NOMO-1 treated with DMSO at 0.1 percent for 48 hours (cell line): ENCODE measurements around the gene RIMS1.
"Not testable (repeated sequence)": the region's sequence is repeated elsewhere in the genome, so short reads cannot be mapped to it uniquely, and the experiment has no call there.

Experiments
- DNase-seq: peaks from one replicate; lab custom pipeline; 2025; ENCODE audit not compliant: unreplicated experiment; lab: John Stamatoyannopoulos, UW

Gene RIMS1

DNA sequence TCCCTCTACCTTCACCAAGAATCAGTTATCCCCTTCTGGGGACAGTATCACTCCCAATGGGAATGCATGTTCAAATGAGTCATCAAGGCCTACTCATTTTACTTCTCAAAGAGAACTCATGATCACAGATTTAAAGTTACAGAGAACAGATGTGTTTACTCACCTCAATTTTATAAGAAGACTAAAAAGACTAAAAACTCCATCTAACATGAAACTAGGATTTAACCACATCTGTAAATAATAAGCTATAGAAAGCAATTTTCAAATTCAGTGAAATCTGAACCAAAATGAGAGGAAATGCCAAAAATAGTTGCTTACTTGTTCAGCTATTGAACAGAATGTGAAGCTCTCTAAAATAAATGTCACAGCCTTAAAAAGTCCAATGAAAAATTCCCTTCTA is 435.4 kb downstream of the RIMS1 start:
- no peak for DNase-seq

DNA sequence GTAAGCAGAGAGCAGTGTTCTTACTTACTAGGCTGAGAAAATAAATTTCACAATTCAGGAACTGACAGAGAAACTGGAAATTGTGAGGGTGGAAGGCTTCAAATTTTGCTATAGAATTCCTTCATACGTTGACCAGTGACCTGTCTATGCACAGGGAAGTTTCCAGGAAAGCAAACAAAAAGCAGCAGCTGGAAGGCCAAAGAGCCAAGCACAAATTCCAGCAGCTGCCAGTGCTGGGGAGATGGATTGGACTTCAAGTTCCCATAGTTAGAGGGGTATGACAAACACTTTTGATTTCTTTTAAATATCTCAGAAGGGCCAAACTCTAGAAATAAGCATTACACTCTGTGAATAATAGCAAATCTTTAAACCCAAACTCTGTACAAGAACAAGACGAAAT is 436.4 kb downstream of the RIMS1 start:
- DNase-seq, result no peak

DNA sequence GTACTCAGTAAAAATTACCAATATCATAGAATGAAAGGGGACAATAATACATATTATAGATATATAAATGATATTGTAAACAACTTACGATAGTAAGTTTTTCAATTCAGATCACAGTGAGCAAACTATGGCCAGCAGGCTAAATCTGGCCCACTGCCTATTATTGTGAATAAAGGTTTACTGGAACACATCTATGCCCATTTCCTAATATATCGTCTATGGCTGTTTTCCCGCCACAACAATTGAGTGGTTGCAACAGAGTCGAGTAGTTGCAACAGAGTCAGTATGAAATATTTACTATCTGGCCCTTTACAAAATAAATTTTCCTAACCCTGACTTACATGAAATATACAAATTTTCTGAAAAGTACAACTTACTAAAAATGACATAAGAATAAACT is 438.2 kb downstream of the RIMS1 start:
- DNase-seq, result no peak

DNA sequence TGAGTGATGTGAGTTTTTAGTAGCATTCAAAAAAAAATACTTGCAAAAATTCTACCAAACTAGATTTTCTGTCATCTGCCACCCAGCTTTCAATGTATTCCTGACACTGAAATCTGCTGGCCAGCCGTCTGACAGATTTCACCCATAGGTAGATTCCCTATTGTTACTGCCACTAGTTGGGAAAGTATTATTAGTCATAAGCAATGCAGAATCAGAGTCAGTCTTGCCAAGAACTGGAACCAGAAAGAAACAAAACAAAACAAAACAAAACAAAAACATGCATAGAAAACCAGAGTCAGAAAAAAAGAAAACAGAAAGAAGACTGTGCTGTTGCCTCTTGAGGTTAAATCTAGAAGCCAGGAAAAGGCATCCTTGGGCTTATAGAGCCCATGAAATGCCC is 442.4 kb downstream of the RIMS1 start:
- DNase-seq, result no peak

DNA sequence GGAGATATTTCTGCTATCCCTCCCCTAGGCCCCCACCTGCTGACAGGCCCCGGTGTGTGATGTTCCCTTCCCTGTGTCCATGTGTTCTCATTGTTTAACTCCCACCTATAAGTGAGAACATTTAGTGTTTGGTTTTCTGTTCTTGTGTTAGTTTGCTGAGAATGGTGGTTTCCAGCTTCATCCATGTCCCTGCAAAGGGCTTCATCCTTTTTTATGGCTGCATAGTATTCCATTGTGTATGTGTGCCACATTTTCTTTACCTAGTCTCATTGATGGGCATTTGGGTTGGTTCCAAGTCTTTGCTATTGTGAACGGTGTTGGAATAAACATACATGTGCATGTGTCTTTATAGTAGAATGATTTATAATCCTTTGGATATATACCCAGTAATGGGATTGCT is 448.9 kb downstream of the RIMS1 start:
- DNase-seq, result not testable (repeated sequence)

DNA sequence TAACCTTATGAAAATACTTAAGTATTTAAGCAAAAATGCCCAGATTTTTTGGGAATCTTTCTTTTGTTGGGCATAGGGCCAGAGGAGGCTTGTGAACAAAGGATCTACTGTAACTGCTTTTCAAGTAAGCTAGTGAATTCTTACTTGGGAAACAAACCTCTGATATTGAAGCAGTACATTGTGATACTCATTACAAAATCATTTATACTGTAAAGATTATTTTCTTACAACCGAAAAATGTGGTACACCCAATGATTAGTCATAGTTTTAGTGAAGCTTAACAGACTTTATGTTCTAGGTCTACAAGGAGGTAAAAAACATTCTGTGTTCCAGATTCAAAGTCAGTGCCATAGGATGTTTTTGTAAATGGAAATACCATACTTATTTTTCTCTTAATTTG is 462.6 kb downstream of the RIMS1 start:
- no peak for DNase-seq

DNA sequence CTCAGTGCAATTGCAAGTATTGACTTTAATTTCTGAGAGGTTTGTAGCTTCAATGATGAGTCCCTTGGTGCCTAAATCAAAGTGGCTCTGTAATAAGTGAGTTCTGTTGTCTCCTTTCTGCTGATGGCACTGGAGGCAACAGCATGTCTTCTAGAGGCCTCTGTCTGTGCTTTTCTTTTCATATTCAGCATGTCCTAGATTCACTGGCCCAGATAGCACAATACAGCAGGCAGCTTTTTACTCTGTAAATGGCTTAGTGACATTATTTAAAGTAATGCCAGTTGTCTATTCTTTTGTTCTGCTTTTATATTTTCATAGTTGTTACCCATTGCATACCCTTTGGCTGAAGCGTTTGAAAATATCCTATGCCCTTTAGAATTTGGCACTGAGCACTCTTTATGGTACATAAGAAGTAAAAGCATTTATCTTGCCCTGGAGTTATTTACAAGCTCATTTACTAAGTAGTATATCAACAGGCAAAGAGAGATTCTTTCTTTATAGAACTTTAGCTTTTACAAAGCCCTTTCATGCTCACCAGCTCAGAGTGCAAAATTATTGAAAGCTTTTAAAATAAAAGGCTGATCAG is 464.0 kb downstream of the RIMS1 start:
- DNase-seq, result no peak

DNA sequence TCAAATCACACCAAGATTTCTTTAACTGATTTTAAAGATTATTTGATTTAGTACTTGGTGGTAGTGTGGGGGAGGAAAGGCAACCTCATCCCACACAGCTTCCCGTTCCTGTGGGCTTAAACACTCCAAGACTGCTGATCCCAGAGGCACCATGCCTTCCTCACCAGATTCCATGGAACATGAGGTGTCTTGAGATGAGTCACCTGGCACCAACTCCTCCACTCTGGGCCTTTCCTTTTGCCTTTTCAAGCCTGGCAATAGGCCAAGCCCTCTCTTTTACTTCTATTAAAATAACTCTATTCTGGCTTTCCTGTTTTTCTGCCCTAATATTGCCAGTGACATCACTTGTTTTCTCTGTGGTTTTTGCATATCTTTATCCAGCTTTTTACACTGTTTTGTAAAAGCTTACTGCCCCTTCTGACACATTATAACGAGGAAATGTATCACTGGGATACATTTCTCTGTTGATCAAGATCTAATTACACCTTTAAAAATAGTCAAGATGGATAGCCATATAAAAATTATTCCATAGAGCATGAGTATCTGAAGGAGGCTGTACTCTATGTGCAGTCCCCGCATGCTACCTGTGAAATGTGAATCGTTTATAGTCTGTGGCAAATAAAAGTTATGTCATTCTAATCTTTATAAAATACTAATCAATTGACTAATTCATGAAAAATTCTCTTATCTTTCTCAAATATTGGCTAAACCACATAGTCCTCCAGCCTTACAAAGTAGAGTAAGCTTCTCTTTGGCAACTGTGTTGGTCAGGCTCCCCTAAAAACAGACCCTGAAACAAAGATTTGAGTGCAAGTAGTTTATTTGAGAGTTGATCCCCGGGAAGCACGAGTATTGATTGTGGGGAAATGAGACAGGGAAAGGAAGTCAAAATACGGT is 477.7 kb downstream of the RIMS1 start:
- no peak for DNase-seq

DNA sequence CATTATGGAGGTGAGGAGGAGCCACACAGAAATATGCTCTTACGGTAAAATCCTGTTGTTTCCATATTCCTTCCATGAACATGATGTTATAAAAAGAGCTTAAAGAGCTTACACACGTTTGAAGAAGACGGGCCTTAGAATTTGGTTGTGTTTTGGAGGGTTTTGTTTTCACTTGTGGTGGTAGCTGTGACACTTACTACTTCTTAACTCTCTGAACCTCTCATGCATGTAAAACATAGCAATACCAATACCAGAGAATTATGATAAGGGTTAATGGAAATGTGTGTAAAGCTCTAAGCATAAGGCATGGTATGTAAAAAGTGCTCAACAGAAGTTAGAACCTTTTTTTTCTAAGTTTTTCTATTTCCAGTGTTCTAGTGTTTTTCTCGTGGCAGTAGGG is 479.4 kb downstream of the RIMS1 start:
- no peak for DNase-seq

DNA sequence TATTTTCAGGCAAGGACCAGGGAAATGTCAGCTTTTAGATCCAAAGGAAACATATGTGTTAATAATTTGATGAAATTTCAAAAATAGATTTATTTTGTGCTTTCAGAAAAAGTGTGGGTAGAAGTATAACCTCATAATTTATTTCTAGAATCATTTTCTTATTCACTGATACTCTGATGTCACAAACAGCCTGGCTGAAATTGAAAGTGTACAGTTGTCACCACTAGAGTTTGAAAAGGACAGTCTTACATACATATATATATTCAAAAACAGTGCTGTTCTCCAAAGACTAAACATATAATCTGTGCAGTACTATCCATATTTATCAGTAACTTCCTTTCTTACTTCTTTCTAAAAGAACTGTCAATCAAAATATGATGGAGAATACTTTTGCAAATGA is 481.1 kb downstream of the RIMS1 start:
- DNase-seq, result no peak

DNA sequence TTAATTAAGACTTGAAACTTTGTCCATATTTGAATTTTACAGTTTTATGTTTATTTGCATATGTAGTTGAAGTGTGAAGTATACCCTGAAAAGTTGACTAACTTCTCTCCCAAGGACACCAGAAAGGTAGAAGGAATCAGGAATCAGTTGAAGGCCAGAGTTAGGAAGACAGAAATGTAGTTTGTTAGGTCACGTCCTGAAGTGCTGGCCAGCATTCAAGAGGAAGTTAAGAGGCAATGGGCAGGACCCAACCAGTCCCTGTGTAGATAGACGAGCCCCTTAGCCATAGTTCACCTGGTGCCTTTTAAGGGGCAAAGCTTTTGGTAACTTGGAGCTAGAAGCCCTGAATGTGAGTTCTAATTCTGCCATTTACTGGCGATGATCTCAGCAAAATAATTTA is 485.1 kb downstream of the RIMS1 start:
- DNase-seq, result no peak

DNA sequence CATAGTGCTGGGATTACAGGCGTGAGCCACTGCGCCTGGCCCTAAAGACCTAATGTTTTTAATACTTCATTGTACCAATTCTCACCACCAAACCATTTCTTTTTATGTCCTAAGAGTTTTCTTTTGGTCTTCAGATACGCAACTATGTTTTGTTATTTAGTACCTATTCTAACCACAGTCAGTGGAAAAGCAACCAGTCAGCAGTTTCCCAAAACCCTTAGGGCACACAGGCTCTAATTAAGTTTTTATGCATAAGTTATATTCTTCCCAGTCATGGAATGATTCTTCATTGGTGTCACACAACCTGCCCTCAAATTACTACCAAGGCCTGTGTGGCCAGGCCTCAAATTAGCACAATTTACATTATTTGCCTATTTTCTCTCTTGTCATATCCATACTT is 487.8 kb downstream of the RIMS1 start:
- no peak for DNase-seq

DNA sequence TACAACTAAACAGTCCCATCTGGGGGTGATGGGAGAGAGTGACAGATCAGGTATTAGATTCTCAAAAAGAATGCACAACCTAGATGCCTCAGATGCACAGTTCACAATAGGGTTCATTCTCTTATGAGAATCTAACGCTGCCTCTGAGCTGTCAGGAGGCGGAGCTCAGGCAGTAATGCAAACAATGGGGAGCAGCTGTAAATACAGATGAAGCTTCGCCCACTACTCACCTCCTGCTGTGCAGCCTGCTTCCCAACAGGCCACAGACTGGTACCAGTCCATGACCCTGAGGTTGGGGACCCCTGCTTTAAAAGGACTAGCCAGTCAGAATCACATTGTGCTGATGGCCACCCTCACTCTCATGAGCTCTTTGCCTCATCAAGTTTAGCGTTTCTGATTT is 488.5 kb downstream of the RIMS1 start:
- DNase-seq, result no peak

DNA sequence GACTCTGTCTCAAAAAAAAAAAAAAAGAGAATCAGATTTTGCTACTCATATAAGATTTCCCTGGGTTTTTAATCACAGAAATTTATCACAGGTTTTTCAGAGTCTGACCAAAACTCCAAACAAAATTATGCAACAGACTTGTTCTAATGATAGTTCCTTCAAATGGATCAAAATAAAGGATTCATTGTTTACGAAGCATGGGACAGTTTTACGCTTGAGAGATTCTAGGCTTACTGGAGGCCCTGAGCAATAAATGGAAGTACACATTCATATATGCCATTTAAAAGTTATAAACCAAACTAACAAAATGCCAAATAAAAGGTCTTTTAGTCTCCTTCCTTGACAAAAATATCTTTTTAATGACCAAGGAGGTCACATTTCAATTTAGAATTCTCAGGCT is 490.4 kb downstream of the RIMS1 start:
- no peak for DNase-seq

DNA sequence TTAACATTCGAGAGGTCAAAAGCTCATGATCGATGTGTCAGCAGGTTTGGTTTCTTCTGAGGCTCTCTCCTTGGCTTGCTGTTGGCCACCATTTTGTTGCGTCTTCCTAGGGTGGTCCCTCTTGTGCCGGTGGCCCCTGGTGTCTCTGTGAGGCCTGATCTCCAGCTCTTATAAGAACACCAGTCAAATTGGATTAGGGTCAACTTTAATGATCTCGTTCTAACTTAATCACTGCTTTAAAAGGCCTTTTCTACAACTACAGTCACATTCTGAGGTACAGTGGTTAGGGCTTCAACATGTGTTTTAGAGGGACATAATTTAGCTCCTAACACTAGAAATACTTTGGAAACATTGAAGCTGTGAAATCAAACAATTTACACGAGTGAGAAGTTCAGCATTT is 494.7 kb downstream of the RIMS1 start:
- no peak for DNase-seq

DNA sequence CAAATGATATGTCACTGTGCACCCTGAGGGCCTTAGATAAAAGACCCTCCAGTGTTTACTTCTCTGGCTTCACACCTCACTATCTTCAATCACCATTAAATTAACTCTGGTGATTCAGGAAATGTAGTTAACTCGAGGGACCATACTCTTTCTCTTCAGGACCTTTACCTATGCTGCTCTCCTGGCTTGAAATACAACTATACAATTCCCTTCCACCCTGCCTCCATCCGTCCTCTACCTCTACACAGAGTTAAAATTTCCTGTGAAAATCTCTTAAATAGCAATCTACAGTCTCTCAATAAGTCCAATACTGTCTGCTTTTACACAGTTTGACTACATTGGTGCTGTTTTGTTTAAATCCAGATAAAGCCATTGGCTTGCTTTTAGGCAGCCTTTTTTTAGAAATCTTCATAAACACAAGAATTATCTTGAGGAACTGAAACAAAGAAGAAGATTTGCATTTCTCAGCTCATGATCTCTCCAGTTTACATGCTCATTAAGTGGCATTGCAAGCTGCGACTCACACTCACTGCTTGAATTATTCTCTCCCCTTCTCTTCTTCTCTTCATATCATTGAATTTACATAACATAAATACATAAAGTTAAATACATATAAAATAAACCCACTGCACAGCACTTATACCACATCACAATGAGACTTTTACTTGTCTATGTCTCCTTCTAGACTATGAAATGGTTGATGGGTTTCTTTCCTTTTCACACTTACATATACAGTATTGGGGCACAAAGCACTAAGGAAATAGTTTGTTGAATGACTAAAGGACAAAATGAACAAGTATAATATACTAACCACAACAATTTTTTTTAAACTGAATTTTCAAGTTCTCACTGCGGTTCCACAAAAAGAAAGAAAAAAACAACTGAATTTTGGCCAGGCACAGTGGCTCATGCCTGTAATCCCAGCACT is 496.5 kb downstream of the RIMS1 start:
- peak; percentile 3 for DNase-seq

DNA sequence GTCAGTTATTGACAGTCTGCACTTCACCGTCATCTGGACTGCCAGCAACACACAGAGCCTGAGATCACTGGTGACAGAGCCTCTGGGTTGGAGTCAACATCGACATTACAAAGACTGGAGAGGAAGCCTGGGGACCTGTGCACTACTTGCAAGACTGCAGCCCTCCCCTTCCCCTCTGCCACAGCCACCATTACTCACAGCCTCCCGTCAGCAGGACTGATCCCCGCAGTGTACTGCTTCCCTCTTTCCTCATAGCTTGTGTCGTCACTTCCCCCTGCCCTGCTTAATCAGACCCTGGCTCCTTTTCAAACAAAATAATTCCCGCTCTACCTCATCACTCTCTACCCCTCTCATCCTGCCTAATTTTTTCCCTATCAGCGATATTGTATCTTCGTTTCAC is 500.0 kb downstream of the RIMS1 start:
- peak; percentile 41 for DNase-seq

DNA sequence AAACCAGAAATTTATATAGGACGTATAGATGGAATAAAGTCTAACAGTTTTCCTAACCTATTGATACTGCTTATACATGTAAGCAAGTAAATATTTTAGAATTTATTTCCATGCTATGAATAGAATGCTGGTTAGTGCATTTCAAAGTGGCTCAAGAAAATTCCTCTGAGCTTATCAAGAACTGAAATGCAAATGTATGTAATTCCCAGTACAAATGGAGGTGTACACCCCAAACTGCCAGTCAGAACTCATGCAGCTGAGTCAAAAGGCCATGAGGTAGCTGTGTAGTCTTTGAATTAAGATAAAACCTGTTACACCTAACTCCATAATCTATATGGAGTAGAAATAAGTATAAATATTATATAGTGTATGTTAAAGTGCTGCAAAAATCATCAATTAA is 503.3 kb downstream of the RIMS1 start:
- no peak for DNase-seq

DNA sequence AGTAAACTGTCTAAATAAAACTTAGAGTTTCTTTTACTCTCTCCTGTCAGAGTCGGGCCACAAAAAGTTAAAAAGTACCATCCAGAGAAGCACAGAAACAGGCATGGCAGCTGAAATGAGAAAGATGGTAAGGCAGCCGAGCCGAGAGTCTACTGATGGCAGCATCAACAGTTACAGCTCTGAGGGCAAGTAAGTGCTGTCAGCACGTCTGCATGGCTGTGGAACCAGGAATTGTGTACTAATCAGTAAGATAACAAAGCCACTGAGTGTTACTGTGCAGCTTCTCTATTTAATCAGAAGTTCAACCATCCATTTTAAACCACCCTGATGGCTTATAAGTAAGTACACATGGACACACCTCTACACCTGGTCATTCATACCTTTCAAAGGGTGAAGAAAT is 504.2 kb downstream of the RIMS1 start:
- DNase-seq, result no peak

DNA sequence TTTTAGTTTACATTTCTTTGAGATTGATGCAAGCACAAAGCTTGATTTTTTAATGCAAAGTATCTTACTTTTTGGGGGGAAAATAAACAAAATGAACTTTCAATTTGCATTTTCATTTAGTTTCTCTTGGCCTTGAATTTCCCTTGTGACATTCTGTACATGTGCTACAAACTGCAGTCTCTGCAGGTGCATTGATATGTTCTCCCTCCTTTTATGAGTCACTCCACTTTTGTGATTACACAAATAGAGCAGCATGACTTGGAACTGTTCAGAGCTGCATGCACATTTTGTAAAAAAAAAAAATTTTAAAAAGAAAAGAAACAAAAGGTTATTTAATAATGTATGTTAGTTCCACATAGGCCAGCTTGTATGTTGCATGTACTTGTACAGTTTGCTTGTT is 515.5 kb downstream of the RIMS1 start:
- no peak for DNase-seq

DNA sequence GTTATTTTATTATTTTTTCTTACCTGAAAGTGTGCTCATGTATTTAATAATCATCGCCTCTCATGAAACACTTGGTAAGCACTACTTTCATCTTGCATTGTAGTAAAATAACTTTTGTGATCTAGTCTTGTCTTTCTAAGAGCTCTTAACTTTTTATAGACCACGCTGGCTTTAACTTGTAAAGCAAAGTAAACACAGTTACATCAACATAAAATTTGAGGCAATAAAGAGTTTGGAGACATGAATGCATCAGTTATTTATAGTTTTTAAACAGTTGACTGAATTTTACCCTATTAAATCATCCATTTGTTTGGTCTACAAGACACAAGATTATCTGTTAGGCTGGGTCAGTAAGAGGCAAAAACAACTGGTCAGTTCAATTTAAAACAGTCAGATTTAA is 517.1 kb downstream of the RIMS1 start:
- DNase-seq, result no peak

DNA sequence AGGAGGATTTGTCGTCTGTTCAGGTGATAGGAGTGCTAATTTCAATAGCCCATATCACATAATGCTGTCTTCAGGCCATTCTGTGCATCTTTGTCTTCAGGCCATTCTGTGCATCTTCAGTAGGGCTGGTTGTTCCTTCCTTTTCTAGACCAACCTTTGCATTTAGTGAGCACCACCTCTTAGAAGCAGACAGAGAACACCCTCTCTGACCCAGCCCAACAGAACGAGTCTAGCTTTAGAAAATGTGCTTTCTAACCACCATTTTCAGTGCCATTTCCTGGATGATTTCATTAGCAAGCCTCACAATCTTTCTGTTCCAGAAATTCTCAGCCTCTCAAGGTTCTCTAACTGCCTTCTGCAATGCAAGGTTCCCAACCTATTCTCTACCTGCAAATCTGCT is 520.2 kb downstream of the RIMS1 start:
- no peak for DNase-seq
